ENCODE data around the gene DUSP3. TPM values are rescaled to one million over a fixed set of nuclear protein-coding genes. Genes with fewer than 3 reads are reported as not detected.

The DUSP3 gene
- total and polyA plus RNA-seq, 9 donors: 13.4 to 60.4 (median 33.0) TPM

DNA sequence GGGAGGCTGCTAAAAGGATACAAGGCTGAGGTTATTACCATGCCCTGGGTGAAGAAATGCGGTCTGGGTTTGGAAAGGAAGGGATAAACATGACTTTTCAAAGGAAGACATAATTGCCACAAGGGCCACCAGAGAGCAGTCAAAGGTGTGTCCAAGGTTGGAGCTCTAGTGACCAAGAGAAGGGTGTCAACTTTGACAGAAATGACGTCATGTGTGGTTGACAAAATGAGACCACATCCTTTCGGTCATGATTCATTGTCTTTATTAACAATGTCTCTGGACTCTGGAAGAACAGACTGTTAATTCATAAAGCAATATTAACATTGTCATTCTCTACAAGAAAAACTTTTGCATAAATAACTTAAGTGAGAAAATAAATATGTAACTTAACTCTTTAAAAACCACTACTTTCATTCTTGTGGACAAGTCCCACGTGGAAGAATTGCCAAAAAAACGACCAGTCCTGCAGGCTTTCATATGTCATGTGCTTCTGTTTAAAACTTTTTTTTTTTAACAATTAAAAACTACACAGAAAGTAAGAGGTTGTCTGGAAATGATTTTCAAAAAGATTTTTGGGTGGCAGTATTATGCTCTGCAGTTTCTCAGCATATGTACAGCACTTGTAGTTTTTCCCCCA is 25.2 kb downstream of the DUSP3 start:
- DNase-seq: no peak
- intact Hi-C loops (cut with DNase I): loop anchor here in 3 of 4 donors (5.0 to 10.0 kb wide), 2 partner anchors 41 to 179 kb away; no protein-coding TSS in a partner anchor
- 66 to 72% (median 68%) methylated on average over 5 of the region's 5 CpGs for WGBS, 3 donors
- Histone ChIP-seq H3K27me3 (no peaks in the 10 kb centered on the region), H3K4me3 (no peak overlapping the region), H3K9me3 (no peaks in the 10 kb centered on the region), H3K4me1 (ENCODE audit: insufficient read depth) (peaks cover 4% of the 10 kb centered on the region), H3K36me3 (no peaks in the 10 kb centered on the region), H3K27ac (no peak overlapping the region)
- TF ChIP-seq EP300 (IDR thresholded peaks at IDR 0.05): no peak
- TF ChIP-seq, protein P1, sequence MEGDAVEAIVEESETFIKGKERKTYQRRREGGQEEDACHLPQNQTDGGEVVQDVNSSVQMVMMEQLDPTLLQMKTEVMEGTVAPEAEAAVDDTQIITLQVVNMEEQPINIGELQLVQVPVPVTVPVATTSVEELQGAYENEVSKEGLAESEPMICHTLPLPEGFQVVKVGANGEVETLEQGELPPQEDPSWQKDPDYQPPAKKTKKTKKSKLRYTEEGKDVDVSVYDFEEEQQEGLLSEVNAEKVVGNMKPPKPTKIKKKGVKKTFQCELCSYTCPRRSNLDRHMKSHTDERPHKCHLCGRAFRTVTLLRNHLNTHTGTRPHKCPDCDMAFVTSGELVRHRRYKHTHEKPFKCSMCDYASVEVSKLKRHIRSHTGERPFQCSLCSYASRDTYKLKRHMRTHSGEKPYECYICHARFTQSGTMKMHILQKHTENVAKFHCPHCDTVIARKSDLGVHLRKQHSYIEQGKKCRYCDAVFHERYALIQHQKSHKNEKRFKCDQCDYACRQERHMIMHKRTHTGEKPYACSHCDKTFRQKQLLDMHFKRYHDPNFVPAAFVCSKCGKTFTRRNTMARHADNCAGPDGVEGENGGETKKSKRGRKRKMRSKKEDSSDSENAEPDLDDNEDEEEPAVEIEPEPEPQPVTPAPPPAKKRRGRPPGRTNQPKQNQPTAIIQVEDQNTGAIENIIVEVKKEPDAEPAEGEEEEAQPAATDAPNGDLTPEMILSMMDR (IDR thresholded peaks at IDR 0.05): no peak
- no peak for TF ChIP-seq POLR2A (IDR thresholded peaks at IDR 0.05)

DNA sequence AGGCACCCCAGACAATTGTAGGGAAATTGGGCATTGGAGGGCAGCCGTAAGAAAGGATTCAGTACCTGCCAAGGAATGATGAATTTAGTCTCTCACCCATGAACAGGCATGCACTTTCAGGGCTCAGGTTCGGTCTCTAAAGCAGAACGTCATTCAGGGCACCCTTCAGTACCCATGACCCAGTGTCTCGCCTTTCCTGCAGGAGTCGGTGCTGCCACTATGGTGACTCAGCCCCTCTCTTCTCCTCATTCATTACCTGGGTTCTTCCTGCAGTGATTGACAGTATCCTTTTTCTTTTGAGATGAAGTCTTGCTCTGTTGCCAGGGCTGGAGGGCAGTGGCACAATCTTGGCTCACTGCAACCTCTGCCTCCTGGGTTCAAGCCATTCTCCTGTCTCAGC is 28.6 kb downstream of the DUSP3 start:
- TF ChIP-seq, protein P1 (IDR thresholded peaks at IDR 0.05): no peak
- no peak for TF ChIP-seq POLR2A (IDR thresholded peaks at IDR 0.05)
- Histone ChIP-seq H3K9me3 (no peaks in the 10 kb centered on the region), H3K27ac (no peak overlapping the region), H3K4me1 (ENCODE audit: insufficient read depth) (no peaks in the 10 kb centered on the region), H3K36me3 (no peaks in the 10 kb centered on the region), H3K27me3 (no peaks in the 10 kb centered on the region), H3K4me3 (no peak overlapping the region)
- intact Hi-C loops (cut with DNase I): loop anchor here in 3 of 4 donors (5.0 to 10.0 kb wide), 2 partner anchors 38 to 175 kb away; no protein-coding TSS in a partner anchor
- WGBS, 3 donors: 76 to 78% (median 76%) methylated on average over 5 of the region's 5 CpGs
- DNase-seq: no peak

- Histone ChIP-seq H3K4me1 (ENCODE audit: insufficient read depth) (no peaks in the 10 kb centered on the region), H3K9me3 (no peaks in the 10 kb centered on the region), H3K36me3 (no peaks in the 10 kb centered on the region), H3K4me3 (no peak overlapping the region), H3K27me3 (no peaks in the 10 kb centered on the region), H3K27ac (no peak overlapping the region)
- WGBS, 3 donors: 12 to 14% (median 13%) methylated on average over 6 of the region's 6 CpGs
- intact Hi-C loops (cut with DNase I): no loop called here
- TF ChIP-seq EP300 (IDR thresholded peaks at IDR 0.05) (no peak), POLR2A (IDR thresholded peaks at IDR 0.05) (no peak)
- TF ChIP-seq, protein P1 (IDR thresholded peaks at IDR 0.05): no peak
- DNase-seq: no peak
Observed at GRCh38 chr17:43745541-43745940, 33.2 kb downstream of the DUSP3 start.

GRCh38 chr17:43741636-43742035 is 37.1 kb downstream of the DUSP3 start:
- no peaks in the 10 kb centered on the region for H3K36me3 ChIP-seq
- no peak overlapping the region for H3K4me3 ChIP-seq
- TF ChIP-seq, protein P1 (IDR thresholded peaks at IDR 0.05): no peak
- no peak for TF ChIP-seq POLR2A (IDR thresholded peaks at IDR 0.05)
- no peak for TF ChIP-seq EP300 (IDR thresholded peaks at IDR 0.05)
- no peaks in the 10 kb centered on the region for H3K27me3 ChIP-seq
- no peak for DNase-seq
- no peak overlapping the region for H3K27ac ChIP-seq
- intact Hi-C loops (cut with DNase I): no loop called here
- 74 to 88% (median 85%) methylated on average over 5 of the region's 5 CpGs for WGBS, 3 donors
- no peaks in the 10 kb centered on the region for H3K4me1 ChIP-seq (ENCODE audit: insufficient read depth)
- no peaks in the 10 kb centered on the region for H3K9me3 ChIP-seq

All from ovary (tissue), 9 donors.